ENCODE results near the gene WDR93. TPM values are rescaled to one million over a fixed set of nuclear protein-coding genes. Genes with fewer than 3 reads are reported as not detected.

Gene WDR93
- polyA plus RNA-seq, 3 donors, result not detected

DNA sequence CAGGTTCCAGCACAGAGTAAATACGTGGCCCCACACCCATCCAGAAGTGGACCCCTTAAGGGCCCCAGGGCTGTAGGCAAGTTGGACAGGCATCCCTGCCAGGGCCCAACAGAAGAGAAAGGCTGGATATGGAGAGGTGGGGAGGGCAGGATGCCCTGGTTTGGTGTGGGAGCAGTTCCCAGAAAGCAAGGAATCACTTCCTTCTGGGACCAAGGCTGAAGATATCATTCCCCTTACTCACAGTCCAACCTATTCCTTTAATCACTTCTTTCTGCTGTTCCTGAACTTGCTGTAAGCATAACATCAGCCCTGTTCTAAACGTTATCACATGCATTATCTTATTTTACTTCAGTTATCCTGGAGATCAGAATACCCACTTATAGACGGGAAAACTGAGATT lies 79.4 kb downstream of the WDR93 start:
- no peak overlapping the region for H3K27ac Mint-ChIP-seq
- no peak overlapping the region for H2AFZ ChIP-seq (ENCODE audit: insufficient read depth, low read depth, low read length, poor library complexity, severe bottlenecking)
- no peaks in the 10 kb centered on the region for H3K36me3 ChIP-seq (replicated peaks in 1 of 2; ENCODE audit: control insufficient read depth in 1 of 2, insufficient read depth in 2 of 2, low read length in 2 of 2)
- no peak overlapping the region for H3K27ac ChIP-seq (ENCODE audit: low read depth in 1 of 2, low read length in 2 of 2)
- peaks cover 0 to 3% of the 10 kb centered on the region in 2 donors for H3K36me3 Mint-ChIP-seq
- peaks cover 3 to 8% of the 10 kb centered on the region in 2 donors for H3K4me1 ChIP-seq (ENCODE audit: control insufficient read depth in 1 of 2, insufficient read depth in 2 of 2, low read length in 2 of 2)
- H3K4me3 Mint-ChIP-seq, result no peak overlapping the region
- peaks cover 13% of the 10 kb centered on the region for H3K4me1 Mint-ChIP-seq
- H3K9me3 Mint-ChIP-seq, result no peaks in the 10 kb centered on the region
- H4K20me1 ChIP-seq (ENCODE audit: insufficient read depth, low read length), result no peaks in the 10 kb centered on the region
- no peak overlapping the region for H3K9ac ChIP-seq (ENCODE audit: insufficient read depth, low read length, poor library complexity, severe bottlenecking)
- no peaks in the 10 kb centered on the region for H3K79me2 ChIP-seq (ENCODE audit: insufficient read depth, low read length)
- no peak for DNase-seq
- no peaks in the 10 kb centered on the region for H3K9me3 ChIP-seq (replicated peaks in 1 of 2; ENCODE audit: control insufficient read depth in 1 of 2, insufficient read depth in 1 of 2, low read length in 2 of 2)
- TF ChIP-seq, protein P1, sequence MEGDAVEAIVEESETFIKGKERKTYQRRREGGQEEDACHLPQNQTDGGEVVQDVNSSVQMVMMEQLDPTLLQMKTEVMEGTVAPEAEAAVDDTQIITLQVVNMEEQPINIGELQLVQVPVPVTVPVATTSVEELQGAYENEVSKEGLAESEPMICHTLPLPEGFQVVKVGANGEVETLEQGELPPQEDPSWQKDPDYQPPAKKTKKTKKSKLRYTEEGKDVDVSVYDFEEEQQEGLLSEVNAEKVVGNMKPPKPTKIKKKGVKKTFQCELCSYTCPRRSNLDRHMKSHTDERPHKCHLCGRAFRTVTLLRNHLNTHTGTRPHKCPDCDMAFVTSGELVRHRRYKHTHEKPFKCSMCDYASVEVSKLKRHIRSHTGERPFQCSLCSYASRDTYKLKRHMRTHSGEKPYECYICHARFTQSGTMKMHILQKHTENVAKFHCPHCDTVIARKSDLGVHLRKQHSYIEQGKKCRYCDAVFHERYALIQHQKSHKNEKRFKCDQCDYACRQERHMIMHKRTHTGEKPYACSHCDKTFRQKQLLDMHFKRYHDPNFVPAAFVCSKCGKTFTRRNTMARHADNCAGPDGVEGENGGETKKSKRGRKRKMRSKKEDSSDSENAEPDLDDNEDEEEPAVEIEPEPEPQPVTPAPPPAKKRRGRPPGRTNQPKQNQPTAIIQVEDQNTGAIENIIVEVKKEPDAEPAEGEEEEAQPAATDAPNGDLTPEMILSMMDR (IDR thresholded peaks at IDR 0.05), result no peak
- WGBS (ENCODE audit: insufficient coverage), result 80% methylated on average over 2 of the region's 3 CpGs
- intact Hi-C loops (cut with micrococcal nuclease), result no loop called here
- peaks cover 0 to 4% (median 2%) of the 10 kb centered on the region in 3 donors for H3K27me3 Mint-ChIP-seq (ENCODE audit: low read depth in 3 of 3)
- no peak overlapping the region for H3K4me2 ChIP-seq (replicated peaks; ENCODE audit: extremely low read depth, low read length, poor library complexity, severe bottlenecking)
- no peak overlapping the region for H3K4me3 ChIP-seq (replicated peaks in 1 of 3; ENCODE audit: low read depth in 2 of 3, low read length in 3 of 3)
- no peaks in the 10 kb centered on the region for H3K27me3 ChIP-seq (ENCODE audit: control insufficient read depth in 2 of 2, insufficient read depth in 2 of 2, low read length in 2 of 2)

DNA sequence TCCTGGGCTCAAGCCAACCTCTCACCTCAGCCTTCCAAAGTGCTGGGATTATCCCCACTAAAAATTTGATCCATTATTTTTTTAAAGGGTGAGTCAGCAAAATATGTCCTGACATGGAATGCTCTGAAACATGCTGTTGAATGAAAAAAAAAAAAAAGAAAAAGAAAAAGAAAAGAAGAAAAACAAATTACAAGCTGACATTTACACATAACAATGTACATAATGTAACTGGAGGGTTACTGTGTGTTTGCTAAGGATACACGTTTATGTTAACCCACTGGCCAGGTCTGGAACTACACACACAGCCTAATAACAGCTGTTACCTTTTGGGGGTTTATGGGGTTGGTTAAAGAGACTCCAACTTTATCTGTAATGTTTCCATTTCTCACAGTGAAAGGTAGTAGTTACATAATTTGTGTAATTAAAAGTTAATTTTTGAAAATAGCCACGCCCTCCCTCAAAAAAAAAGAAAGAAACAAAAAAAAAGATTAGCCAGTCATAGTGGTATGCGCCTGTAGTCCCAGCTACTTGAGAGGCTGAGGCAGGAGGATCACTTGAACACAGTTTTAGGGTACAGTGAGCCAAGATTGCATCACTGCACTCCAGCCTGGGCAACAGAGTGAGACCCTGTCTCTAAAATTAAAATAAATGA lies 82.4 kb downstream of the WDR93 start:
- Mint-ChIP-seq H3K27ac (no peak overlapping the region), H3K27me3 (ENCODE audit: low read depth in 3 of 3) (peaks cover 3 to 6% (median 6%) of the 10 kb centered on the region in 3 donors), H3K36me3 (peaks cover 0 to 3% of the 10 kb centered on the region in 2 donors), H3K4me1 (peaks cover 13% of the 10 kb centered on the region), H3K9me3 (no peaks in the 10 kb centered on the region), H3K4me3 (no peak overlapping the region)
- no CpG with 5 or more reads among the region's 3 CpGs for WGBS (ENCODE audit: insufficient coverage)
- Histone ChIP-seq H3K27ac (ENCODE audit: low read depth in 1 of 2, low read length in 2 of 2) (no peak overlapping the region), H3K4me2 (replicated peaks; ENCODE audit: extremely low read depth, low read length, poor library complexity, severe bottlenecking) (no peak overlapping the region), H3K79me2 (ENCODE audit: insufficient read depth, low read length) (no peaks in the 10 kb centered on the region), H3K27me3 (ENCODE audit: control insufficient read depth in 2 of 2, insufficient read depth in 2 of 2, low read length in 2 of 2) (peaks cover 0 to 11% of the 10 kb centered on the region in 2 donors), H3K9ac (ENCODE audit: insufficient read depth, low read length, poor library complexity, severe bottlenecking) (no peak overlapping the region), H3K4me3 (replicated peaks in 1 of 3; ENCODE audit: low read depth in 2 of 3, low read length in 3 of 3) (no peak overlapping the region), H4K20me1 (ENCODE audit: insufficient read depth, low read length) (no peaks in the 10 kb centered on the region), H3K4me1 (ENCODE audit: control insufficient read depth in 1 of 2, insufficient read depth in 2 of 2, low read length in 2 of 2) (peaks cover 12 to 19% of the 10 kb centered on the region in 2 donors), H3K9me3 (replicated peaks in 1 of 2; ENCODE audit: control insufficient read depth in 1 of 2, insufficient read depth in 1 of 2, low read length in 2 of 2) (no peaks in the 10 kb centered on the region), H3K36me3 (replicated peaks in 1 of 2; ENCODE audit: control insufficient read depth in 1 of 2, insufficient read depth in 2 of 2, low read length in 2 of 2) (no peaks in the 10 kb centered on the region), H2AFZ (ENCODE audit: insufficient read depth, low read depth, low read length, poor library complexity, severe bottlenecking) (no peak overlapping the region)
- intact Hi-C loops (cut with micrococcal nuclease), result no loop called here
- TF ChIP-seq, protein P1 (IDR thresholded peaks at IDR 0.05), result no peak
- DNase-seq, result no peak

Data from CD14-positive monocyte (primary cell).